ENCODE results near the gene PTRH2.

PTRH2 gene

GRCh38 chr17:59730268-59730834 is 23.1 kb upstream of the PTRH2 start:
- Mint-ChIP-seq H3K4me1 (peaks cover 29% of the 10 kb centered on the region), H3K4me3 (no peak overlapping the region), H3K36me3 (peaks cover 6% of the 10 kb centered on the region), H3K27ac (no peak overlapping the region), H3K9me3 (no peaks in the 10 kb centered on the region), H3K27me3 (no peaks in the 10 kb centered on the region)

GRCh38 chr17:59727817-59728533 is 20.7 kb upstream of the PTRH2 start:
- Mint-ChIP-seq H3K9me3 (no peaks in the 10 kb centered on the region), H3K27me3 (no peaks in the 10 kb centered on the region), H3K27ac (no peak overlapping the region), H3K4me3 (no peak overlapping the region), H3K4me1 (peaks cover 41% of the 10 kb centered on the region), H3K36me3 (peaks cover 8% of the 10 kb centered on the region)

GRCh38 chr17:59725691-59726090 is 18.5 kb upstream of the PTRH2 start:
- H3K4me1 Mint-ChIP-seq = peaks cover 44% of the 10 kb centered on the region
- H3K9me3 Mint-ChIP-seq = no peaks in the 10 kb centered on the region
- peaks cover 4% of the 10 kb centered on the region for H3K36me3 Mint-ChIP-seq
- H3K27ac Mint-ChIP-seq = no peak overlapping the region
- H3K27me3 Mint-ChIP-seq = no peaks in the 10 kb centered on the region
- no peak overlapping the region for H3K4me3 Mint-ChIP-seq

GRCh38 chr17:59723607-59724006 is 16.4 kb upstream of the PTRH2 start:
- Mint-ChIP-seq H3K27me3 (no peaks in the 10 kb centered on the region), H3K4me1 (peaks cover 49% of the 10 kb centered on the region), H3K27ac (no peak overlapping the region), H3K9me3 (no peaks in the 10 kb centered on the region), H3K4me3 (no peak overlapping the region), H3K36me3 (peaks cover 3% of the 10 kb centered on the region)

- no peaks in the 10 kb centered on the region for H3K27me3 Mint-ChIP-seq
- H3K27ac Mint-ChIP-seq = no peak overlapping the region
- H3K4me1 Mint-ChIP-seq = peaks cover 48% of the 10 kb centered on the region
- H3K9me3 Mint-ChIP-seq = no peaks in the 10 kb centered on the region
- no peak overlapping the region for H3K4me3 Mint-ChIP-seq
- H3K36me3 Mint-ChIP-seq = peaks cover 4% of the 10 kb centered on the region
Measured at GRCh38 chr17:59723041-59723440, 15.8 kb upstream of the PTRH2 start.

GRCh38 chr17:59722623-59723022 is 15.4 kb upstream of the PTRH2 start:
- Mint-ChIP-seq H3K9me3 (no peaks in the 10 kb centered on the region), H3K4me3 (no peak overlapping the region), H3K27me3 (no peaks in the 10 kb centered on the region), H3K4me1 (peaks cover 45% of the 10 kb centered on the region), H3K27ac (no peak overlapping the region), H3K36me3 (peaks cover 4% of the 10 kb centered on the region)

GRCh38 chr17:59719526-59719925 is 12.3 kb upstream of the PTRH2 start:
- peaks cover 8% of the 10 kb centered on the region for H3K36me3 Mint-ChIP-seq
- no peaks in the 10 kb centered on the region for H3K9me3 Mint-ChIP-seq
- H3K27ac Mint-ChIP-seq = no peak overlapping the region
- H3K4me1 Mint-ChIP-seq = peaks cover 55% of the 10 kb centered on the region
- H3K27me3 Mint-ChIP-seq = no peaks in the 10 kb centered on the region
- no peak overlapping the region for H3K4me3 Mint-ChIP-seq

- H3K4me3 Mint-ChIP-seq = no peak overlapping the region
Measured at GRCh38 chr17:59716427-59716826, 9.2 kb upstream of the PTRH2 start.

GRCh38 chr17:59714255-59714654 is 7.0 kb upstream of the PTRH2 start:
- Mint-ChIP-seq H3K9me3 (no peaks in the 10 kb centered on the region), H3K36me3 (peaks cover 9% of the 10 kb centered on the region), H3K4me3 (no peak overlapping the region), H3K4me1 (peaks cover 67% of the 10 kb centered on the region), H3K27me3 (no peaks in the 10 kb centered on the region), H3K27ac (no peak overlapping the region)

More at GRCh38 chr17:59716427-59716826, 9.2 kb upstream of the PTRH2 start:
- Mint-ChIP-seq H3K27ac (no peak overlapping the region), H3K4me1 (peaks cover 63% of the 10 kb centered on the region), H3K36me3 (peaks cover 9% of the 10 kb centered on the region), H3K27me3 (no peaks in the 10 kb centered on the region), H3K9me3 (no peaks in the 10 kb centered on the region)

GRCh38 chr17:59712862-59713261 is 5.6 kb upstream of the PTRH2 start:
- Mint-ChIP-seq H3K36me3 (peaks cover 7% of the 10 kb centered on the region), H3K4me1 (peaks cover 68% of the 10 kb centered on the region), H3K9me3 (no peaks in the 10 kb centered on the region), H3K4me3 (no peak overlapping the region), H3K27me3 (no peaks in the 10 kb centered on the region), H3K27ac (peak overlapping the region; percentile 31)

- H3K36me3 Mint-ChIP-seq = peaks cover 10% of the 10 kb centered on the region
- no peak overlapping the region for H3K27ac Mint-ChIP-seq
- H3K4me3 Mint-ChIP-seq = no peak overlapping the region
- peaks cover 68% of the 10 kb centered on the region for H3K4me1 Mint-ChIP-seq
- no peaks in the 10 kb centered on the region for H3K27me3 Mint-ChIP-seq
- no peaks in the 10 kb centered on the region for H3K9me3 Mint-ChIP-seq
Measured at GRCh38 chr17:59711936-59712335, 4.7 kb upstream of the PTRH2 start.

- Mint-ChIP-seq H3K36me3 (peaks cover 21% of the 10 kb centered on the region), H3K4me3 (peak overlapping the region; percentile 99), H3K9me3 (no peaks in the 10 kb centered on the region), H3K27me3 (no peaks in the 10 kb centered on the region), H3K27ac (peak overlapping the region; percentile 98), H3K4me1 (peaks cover 70% of the 10 kb centered on the region)
Measured at GRCh38 chr17:59707971-59708430, 771 bp upstream of the PTRH2 start.

- peaks cover 77% of the 10 kb centered on the region for H3K4me1 Mint-ChIP-seq
- H3K27me3 Mint-ChIP-seq = no peaks in the 10 kb centered on the region
- peak overlapping the region; percentile 48 for H3K27ac Mint-ChIP-seq
- H3K36me3 Mint-ChIP-seq = peaks cover 31% of the 10 kb centered on the region
- H3K4me3 Mint-ChIP-seq = peak overlapping the region; percentile 51
- H3K9me3 Mint-ChIP-seq = no peaks in the 10 kb centered on the region
Measured at GRCh38 chr17:59702304-59702703, 4.9 kb downstream of the PTRH2 start.

- H3K27ac Mint-ChIP-seq = peak overlapping the region; percentile 32
- H3K36me3 Mint-ChIP-seq = peaks cover 25% of the 10 kb centered on the region
- no peaks in the 10 kb centered on the region for H3K27me3 Mint-ChIP-seq
- H3K9me3 Mint-ChIP-seq = no peaks in the 10 kb centered on the region
- H3K4me3 Mint-ChIP-seq = peak overlapping the region; percentile 55
- peaks cover 67% of the 10 kb centered on the region for H3K4me1 Mint-ChIP-seq
Measured at GRCh38 chr17:59699786-59700185, 7.4 kb downstream of the PTRH2 start.

GRCh38 chr17:59699218-59699617 is 8.0 kb downstream of the PTRH2 start:
- Mint-ChIP-seq H3K9me3 (no peaks in the 10 kb centered on the region), H3K4me1 (peaks cover 67% of the 10 kb centered on the region), H3K27me3 (no peaks in the 10 kb centered on the region), H3K36me3 (peaks cover 25% of the 10 kb centered on the region), H3K4me3 (peak overlapping the region; percentile 55), H3K27ac (peak overlapping the region; percentile 48)

- H3K4me1 Mint-ChIP-seq = peaks cover 58% of the 10 kb centered on the region
- peaks cover 22% of the 10 kb centered on the region for H3K36me3 Mint-ChIP-seq
- H3K4me3 Mint-ChIP-seq = peak overlapping the region; percentile 5
- no peaks in the 10 kb centered on the region for H3K27me3 Mint-ChIP-seq
- no peak overlapping the region for H3K27ac Mint-ChIP-seq
- no peaks in the 10 kb centered on the region for H3K9me3 Mint-ChIP-seq
Measured at GRCh38 chr17:59698143-59698542, 9.1 kb downstream of the PTRH2 start.

All from activated naive CD4-positive, alpha-beta T cell treated with anti-CD3 and anti-CD28 coated beads, Interleukin-2, amount 50 U/mL, for 24 hours (primary cell).